ENCODE data around the gene BLNK.

Gene BLNK

DNA sequence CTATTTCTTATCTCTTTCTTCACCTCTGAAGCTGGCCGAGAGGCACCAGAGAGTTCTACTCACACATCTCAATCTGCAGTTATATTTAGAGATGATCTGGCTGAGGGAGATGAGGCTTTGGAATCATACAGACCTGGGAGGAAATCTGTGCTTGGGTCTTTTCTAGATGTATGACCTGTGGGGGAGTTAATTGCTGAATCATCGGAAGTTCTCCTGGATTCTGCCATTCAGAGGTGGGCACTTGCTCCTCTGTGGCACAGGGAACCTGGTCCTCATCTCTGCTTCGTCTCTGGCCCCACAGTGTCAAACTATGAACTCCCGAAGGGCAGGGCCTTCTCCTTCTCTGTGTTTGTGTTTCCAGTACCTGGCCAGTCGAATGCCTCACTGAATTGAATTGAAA, 52.5 kb downstream of the BLNK start:
- TF ChIP-seq, protein P1, sequence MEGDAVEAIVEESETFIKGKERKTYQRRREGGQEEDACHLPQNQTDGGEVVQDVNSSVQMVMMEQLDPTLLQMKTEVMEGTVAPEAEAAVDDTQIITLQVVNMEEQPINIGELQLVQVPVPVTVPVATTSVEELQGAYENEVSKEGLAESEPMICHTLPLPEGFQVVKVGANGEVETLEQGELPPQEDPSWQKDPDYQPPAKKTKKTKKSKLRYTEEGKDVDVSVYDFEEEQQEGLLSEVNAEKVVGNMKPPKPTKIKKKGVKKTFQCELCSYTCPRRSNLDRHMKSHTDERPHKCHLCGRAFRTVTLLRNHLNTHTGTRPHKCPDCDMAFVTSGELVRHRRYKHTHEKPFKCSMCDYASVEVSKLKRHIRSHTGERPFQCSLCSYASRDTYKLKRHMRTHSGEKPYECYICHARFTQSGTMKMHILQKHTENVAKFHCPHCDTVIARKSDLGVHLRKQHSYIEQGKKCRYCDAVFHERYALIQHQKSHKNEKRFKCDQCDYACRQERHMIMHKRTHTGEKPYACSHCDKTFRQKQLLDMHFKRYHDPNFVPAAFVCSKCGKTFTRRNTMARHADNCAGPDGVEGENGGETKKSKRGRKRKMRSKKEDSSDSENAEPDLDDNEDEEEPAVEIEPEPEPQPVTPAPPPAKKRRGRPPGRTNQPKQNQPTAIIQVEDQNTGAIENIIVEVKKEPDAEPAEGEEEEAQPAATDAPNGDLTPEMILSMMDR (IDR thresholded peaks at IDR 0.05; ENCODE audit: low read depth, low read length, missing control alignments) = no peak
- DNase-seq (ENCODE audit: low read depth) = no peak
- no peak overlapping the region for H3K4me3 ChIP-seq (ENCODE audit: low read depth, low read length)

DNA sequence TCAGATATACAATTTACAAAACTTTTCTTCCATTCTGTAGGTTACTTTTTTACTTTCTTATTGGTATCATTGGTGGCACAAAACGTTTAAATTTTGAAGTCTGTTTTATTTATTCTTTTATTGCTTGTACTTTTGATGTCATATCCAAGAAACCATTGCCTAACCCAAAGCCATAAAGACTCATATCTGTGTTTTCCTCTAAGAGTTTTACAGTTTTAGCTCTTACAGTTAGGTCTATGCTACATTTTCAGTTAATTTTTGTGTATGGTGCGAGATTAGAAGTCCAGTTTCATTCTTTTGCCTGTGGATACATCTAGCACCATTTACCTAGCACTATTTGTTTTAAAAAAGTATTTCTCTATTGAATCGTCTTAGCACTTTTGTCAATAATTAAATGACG, 53.7 kb downstream of the BLNK start:
- DNase-seq (ENCODE audit: low read depth) = no peak
- TF ChIP-seq, protein P1 (IDR thresholded peaks at IDR 0.05; ENCODE audit: low read depth, low read length, missing control alignments) = no peak
- no peak overlapping the region for H3K4me3 ChIP-seq (ENCODE audit: low read depth, low read length)

DNA sequence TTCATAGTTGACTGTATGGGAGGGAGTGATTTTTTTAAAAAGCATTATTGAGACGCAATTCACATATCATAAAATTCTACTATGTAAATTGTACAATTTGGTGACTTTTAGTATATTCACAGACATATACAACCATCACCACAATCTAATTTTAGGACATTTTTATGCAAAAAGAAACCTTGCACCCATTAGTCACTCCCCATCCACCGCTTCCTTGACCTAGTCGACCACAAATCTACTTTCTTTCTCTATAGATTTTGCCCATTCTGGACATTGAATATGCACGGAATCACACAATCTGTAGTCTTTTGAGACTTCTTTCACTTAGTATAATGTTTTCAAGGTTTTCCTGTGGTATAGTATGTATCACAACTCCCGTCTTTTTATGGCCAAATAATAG, 54.6 kb downstream of the BLNK start:
- no peak overlapping the region for H3K4me3 ChIP-seq (ENCODE audit: low read depth, low read length)
- TF ChIP-seq, protein P1 (IDR thresholded peaks at IDR 0.05; ENCODE audit: low read depth, low read length, missing control alignments) = no peak

DNA sequence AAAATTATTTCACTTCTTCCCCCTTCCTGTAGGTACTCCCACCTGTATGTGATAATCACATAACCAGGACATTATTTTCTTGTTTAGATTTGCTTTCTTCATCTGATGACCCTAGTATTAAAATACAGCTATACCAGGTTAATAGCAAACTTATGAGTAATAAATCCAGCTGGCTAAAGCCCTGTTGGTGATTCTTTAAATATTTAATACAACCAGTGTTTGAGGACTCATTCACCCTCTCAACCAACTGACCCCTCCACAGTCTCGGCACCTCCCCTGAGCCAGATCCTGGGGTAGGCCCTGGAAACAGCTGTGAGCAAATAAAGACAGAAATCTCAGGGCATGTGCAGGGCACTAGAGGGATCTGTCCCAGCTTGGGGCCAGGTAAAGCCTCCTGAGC, 58.5 kb downstream of the BLNK start:
- no peak for DNase-seq (ENCODE audit: low read depth)
- TF ChIP-seq, protein P1 (IDR thresholded peaks at IDR 0.05; ENCODE audit: low read depth, low read length, missing control alignments) = no peak
- H3K4me3 ChIP-seq (ENCODE audit: low read depth, low read length) = no peak overlapping the region

More for the DNA sequence above, 54.6 kb downstream of the BLNK start:
- no peak for DNase-seq (ENCODE audit: low read depth)

DNA sequence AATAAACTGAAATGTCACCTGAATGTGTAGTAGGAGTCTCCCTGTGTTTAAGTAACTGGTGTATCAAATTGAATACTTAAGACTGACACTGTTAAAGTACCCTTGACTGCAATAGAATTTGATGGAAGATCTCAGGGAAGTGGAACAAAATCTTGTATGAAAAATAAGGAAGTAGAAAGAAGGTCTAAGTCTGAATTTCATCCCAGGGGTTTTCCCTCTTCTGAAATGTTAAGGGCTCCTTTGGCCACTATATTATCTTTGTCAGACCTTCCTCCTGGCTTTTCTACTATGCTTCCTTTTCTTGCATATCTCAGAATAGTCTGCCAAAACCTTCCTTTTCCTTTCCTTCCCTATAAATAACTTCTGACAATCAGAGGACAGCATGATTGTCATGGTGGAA, 59.6 kb downstream of the BLNK start:
- TF ChIP-seq, protein P1 (IDR thresholded peaks at IDR 0.05; ENCODE audit: low read depth, low read length, missing control alignments) = no peak
- no peak overlapping the region for H3K4me3 ChIP-seq (ENCODE audit: low read depth, low read length)
- no peak for DNase-seq (ENCODE audit: low read depth)

DNA sequence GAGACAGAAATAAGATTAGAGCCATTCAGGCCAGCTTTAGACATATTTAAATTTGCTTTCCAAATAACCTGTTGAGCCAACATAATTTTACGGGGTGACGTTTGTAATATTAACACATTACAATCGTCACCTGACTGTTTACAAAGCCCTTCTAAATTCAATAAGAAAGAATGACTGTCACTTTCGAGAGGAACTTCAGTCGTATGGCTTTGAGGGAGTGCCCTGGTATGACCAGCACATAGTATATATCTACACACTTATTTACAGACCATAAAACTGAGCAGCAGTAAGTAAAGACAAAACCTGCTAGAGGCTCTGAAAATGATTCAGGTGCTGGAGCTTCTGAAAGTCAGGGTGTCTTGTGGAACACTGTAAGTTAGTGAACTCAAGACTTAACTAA, 62.4 kb downstream of the BLNK start:
- H3K4me3 ChIP-seq (ENCODE audit: low read depth, low read length) = no peak overlapping the region
- DNase-seq (ENCODE audit: low read depth) = no peak
- TF ChIP-seq, protein P1 (IDR thresholded peaks at IDR 0.05; ENCODE audit: low read depth, low read length, missing control alignments) = no peak

DNA sequence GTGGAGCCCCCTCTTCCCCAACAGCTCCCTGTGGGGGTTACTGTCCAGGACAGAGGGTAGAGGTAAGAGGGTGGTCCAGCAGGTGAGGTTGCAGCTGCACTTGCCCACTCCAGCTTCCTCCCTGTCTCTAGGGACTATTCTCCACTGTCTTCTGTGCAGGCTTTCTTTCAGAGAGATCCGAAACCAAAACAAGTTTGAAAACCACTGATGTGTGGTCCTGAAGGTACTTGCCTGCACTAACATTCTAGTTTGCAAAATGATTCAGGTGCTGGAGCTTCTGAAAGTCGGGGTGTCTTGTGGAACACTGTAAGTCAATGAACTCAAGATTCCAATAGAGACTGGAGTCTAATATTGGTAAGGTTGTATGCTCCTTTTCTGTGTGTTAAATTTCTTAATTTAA, 63.1 kb downstream of the BLNK start:
- H3K4me3 ChIP-seq (ENCODE audit: low read depth, low read length) = no peak overlapping the region
- DNase-seq (ENCODE audit: low read depth) = peak; percentile 29
- TF ChIP-seq, protein P1 (IDR thresholded peaks at IDR 0.05; ENCODE audit: low read depth, low read length, missing control alignments) = no peak

Measured in GM12864 (cell line).